A673 (cell line): ENCODE data around the gene USP25. TPM values are rescaled to one million over a fixed set of nuclear protein-coding genes. Genes with fewer than 3 reads are reported as not detected.

Experiments used
- BruUV-seq: library from RNA; stranded (reverse); fragments of 400-500 nt; replicated peaks from 2 replicates; lab custom pipeline; 2021; lab: Mats Ljungman, UMichigan
- CTCF ChIA-PET: fragments of 300-600 bp; sonication (Branson Sonifier 250); formaldehyde crosslinking; loops from one replicate; lab custom pipeline; 2022; ENCODE audit warnings: antibody characterized with exemption; lab: Charles Lee
- POLR2A ChIA-PET: fragments of 300-600 bp; sonication (Branson Sonifier 250); formaldehyde crosslinking; loops from one replicate; lab custom pipeline; 2022; ENCODE audit warnings: antibody characterized with exemption; ENCODE audit not compliant: low non-redundant PET; lab: Charles Lee
- DNase-seq: peaks from one replicate; pipeline ENCODE4 v3.0.0-alpha.2; 2015; ENCODE audit warnings: low spot score
- H3K27ac ChIP-seq: fragments of 200-600 bp; sonication (generic); 2 replicates; pipeline ENCODE4 v1.5.1; 2016; ENCODE audit warnings: mixed run types, low read depth, mild to moderate bottlenecking, mixed read lengths, antibody characterized with exemption, low read length; ENCODE audit not compliant: poor library complexity, severe bottlenecking
- H3K27me3 ChIP-seq: fragments of 200-600 bp; sonication (generic); replicated peaks from 2 replicates; pipeline ENCODE4 v1.6.1; 2017; ENCODE audit warnings: mixed run types, low read depth, mild to moderate bottlenecking, mixed read lengths, antibody characterized with exemption, low read length; ENCODE audit not compliant: insufficient read depth, poor library complexity
- H3K36me3 ChIP-seq: fragments of 200-600 bp; sonication (generic); 2 replicates; pipeline ENCODE4 v1.6.1; 2016; ENCODE audit warnings: mixed run types, mild to moderate bottlenecking, mixed read lengths, antibody characterized with exemption, low read length; ENCODE audit not compliant: insufficient read depth, poor library complexity, severe bottlenecking
- H3K4me1 ChIP-seq: fragments of 200-600 bp; sonication (generic); 2 replicates; pipeline ENCODE4 v1.6.1; 2017; ENCODE audit warnings: mixed run types, mild to moderate bottlenecking, mixed read lengths, antibody characterized with exemption, low read length; ENCODE audit not compliant: insufficient read depth, poor library complexity, severe bottlenecking
- H3K4me3 ChIP-seq: fragments of 200-600 bp; sonication (generic); 2 replicates; pipeline ENCODE4 v1.5.1; 2016; ENCODE audit warnings: low read depth, mixed run types, mild to moderate bottlenecking, mixed read lengths, low read length; ENCODE audit not compliant: poor library complexity, severe bottlenecking
- H3K9me3 ChIP-seq: fragments of 200-600 bp; sonication (generic); 2 replicates; pipeline ENCODE4 v1.6.1; 2016; ENCODE audit warnings: mixed run types, low read depth, mild to moderate bottlenecking, mixed read lengths, antibody characterized with exemption, low read length; ENCODE audit not compliant: poor library complexity, severe bottlenecking
- EZH2 ChIP-seq: fragments of 200-600 bp; sonication (generic); IDR thresholded peaks from 2 replicates; pipeline ENCODE4 v1.6.1; 2017; ENCODE audit warnings: borderline replicate concordance, low read depth, mild to moderate bottlenecking, mixed read lengths, antibody characterized with exemption, low read length; ENCODE audit not compliant: poor library complexity, severe bottlenecking
- intact Hi-C: fragments of 100-400 bp; cut with micrococcal nuclease; formaldehyde crosslinking; loops from one replicate; pipeline ENCODE4 v1.10.0; 2022; ENCODE audit not compliant: unreplicated experiment
- total RNA-seq: library from RNA; stranded (reverse); gene quantifications from 2 replicates; pipeline ENCODE4 v1.2.3, GENCODE V29; 2021
- TF ChIP-seq, protein P1 (sequence below): fragments of 300-800, 200-600 bp; sonication (generic); conservative IDR thresholded peaks from 2 replicates; pipeline ENCODE4 v1.5.1; 2017; ENCODE audit warnings: low read depth, mild to moderate bottlenecking, antibody characterized with exemption, low read length, moderate library complexity, mixed read lengths

The USP25 gene
- total RNA-seq, 1 experiment from 2014 or later, result 27.5 TPM

DNA sequence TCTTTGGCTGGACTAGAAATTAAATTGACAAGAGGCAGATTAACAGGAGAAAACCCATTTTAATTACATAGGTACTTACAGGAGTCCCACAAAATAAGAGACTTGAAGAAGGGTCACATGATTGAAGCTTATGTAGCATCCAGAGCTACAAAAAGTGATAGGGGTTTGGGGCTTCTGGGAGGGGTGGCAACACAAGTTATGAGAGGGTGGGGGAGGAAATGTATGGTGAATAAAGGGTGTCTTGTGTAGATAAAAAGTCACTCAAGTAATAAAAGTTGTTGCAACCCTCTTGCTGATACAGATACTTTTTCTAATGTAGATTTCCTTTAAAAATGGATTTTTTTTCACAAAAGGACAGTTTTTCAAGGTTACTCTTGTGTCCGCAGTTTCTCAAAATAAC, 24.0 kb downstream of the USP25 start:
- DNase-seq, result no peak
- Histone ChIP-seq H3K36me3 (no peaks in the 10 kb centered on the region), H3K27ac (no peak overlapping the region), H3K27me3 (no peaks in the 10 kb centered on the region), H3K4me3 (no peak overlapping the region), H3K4me1 (peaks cover 17% of the 10 kb centered on the region), H3K9me3 (no peaks in the 10 kb centered on the region)
- intact Hi-C loops, result no loop called here
- no TSS peak for BruUV-seq
- POLR2A ChIA-PET, result no interaction called here
- CTCF ChIA-PET, result no interaction called here
- TF ChIP-seq EZH2, result no peak
- TF ChIP-seq, protein P1, sequence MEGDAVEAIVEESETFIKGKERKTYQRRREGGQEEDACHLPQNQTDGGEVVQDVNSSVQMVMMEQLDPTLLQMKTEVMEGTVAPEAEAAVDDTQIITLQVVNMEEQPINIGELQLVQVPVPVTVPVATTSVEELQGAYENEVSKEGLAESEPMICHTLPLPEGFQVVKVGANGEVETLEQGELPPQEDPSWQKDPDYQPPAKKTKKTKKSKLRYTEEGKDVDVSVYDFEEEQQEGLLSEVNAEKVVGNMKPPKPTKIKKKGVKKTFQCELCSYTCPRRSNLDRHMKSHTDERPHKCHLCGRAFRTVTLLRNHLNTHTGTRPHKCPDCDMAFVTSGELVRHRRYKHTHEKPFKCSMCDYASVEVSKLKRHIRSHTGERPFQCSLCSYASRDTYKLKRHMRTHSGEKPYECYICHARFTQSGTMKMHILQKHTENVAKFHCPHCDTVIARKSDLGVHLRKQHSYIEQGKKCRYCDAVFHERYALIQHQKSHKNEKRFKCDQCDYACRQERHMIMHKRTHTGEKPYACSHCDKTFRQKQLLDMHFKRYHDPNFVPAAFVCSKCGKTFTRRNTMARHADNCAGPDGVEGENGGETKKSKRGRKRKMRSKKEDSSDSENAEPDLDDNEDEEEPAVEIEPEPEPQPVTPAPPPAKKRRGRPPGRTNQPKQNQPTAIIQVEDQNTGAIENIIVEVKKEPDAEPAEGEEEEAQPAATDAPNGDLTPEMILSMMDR, result no peak

DNA sequence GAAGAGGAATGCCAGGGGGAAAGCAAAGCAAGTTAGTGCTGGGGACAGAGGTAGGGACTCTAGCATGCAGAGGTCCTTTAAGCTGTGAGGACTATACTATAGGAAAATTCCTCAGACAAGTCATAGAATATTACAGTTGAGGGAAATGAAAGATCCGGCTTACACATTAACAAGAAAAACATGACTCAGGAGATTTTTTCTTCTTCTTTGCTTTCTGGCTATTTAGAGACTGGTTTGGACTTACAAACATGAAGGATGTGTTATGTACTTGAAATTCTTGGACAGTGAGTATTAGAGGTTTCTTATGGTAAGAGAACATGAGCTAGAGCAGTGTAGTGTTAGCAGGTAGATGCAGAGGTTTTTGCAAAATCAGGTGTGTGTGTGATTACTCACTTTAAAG, 24.9 kb downstream of the USP25 start:
- no peaks in the 10 kb centered on the region for H3K27me3 ChIP-seq
- no peaks in the 10 kb centered on the region for H3K36me3 ChIP-seq
- TF ChIP-seq, protein P1, result no peak
- TF ChIP-seq EZH2, result no peak
- H3K27ac ChIP-seq, result no peak overlapping the region
- BruUV-seq, result no TSS peak
- H3K9me3 ChIP-seq, result no peaks in the 10 kb centered on the region
- no peak overlapping the region for H3K4me3 ChIP-seq
- no peak for DNase-seq
- CTCF ChIA-PET, result no interaction called here
- POLR2A ChIA-PET, result no interaction called here
- peaks cover 8% of the 10 kb centered on the region for H3K4me1 ChIP-seq
- intact Hi-C loops, result no loop called here

DNA sequence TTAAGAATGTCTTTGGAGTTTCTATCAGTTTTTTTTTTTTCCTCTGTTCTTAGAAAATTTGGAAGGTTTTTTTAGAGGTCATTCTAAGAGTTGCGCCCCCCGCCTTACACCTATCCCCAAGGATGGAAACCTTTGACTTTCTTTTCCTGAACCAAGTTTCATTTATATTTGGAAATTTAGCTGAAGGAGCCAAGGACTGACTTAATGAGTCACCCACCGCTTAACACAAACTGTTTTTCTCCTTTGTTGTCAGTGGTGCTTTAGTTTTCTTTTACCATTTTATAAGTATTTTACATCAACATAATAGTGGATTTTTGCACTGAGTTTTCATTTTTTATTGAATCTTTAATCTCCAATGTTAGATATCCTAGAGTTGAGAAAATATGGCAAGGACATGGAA, 25.3 kb downstream of the USP25 start:
- CTCF ChIA-PET, result no interaction called here
- Histone ChIP-seq H3K4me1 (peaks cover 6% of the 10 kb centered on the region), H3K27me3 (no peaks in the 10 kb centered on the region), H3K4me3 (no peak overlapping the region), H3K9me3 (no peaks in the 10 kb centered on the region), H3K27ac (no peak overlapping the region), H3K36me3 (no peaks in the 10 kb centered on the region)
- POLR2A ChIA-PET, result no interaction called here
- BruUV-seq, result no TSS peak
- no peak for DNase-seq
- TF ChIP-seq, protein P1, result no peak
- no peak for TF ChIP-seq EZH2
- intact Hi-C loops, result no loop called here
